GM19397 (cell line): ENCODE data around the gene BCAS1.

Source experiments
- ATAC-seq: cut with Tn5 transposase; IDR thresholded peaks from one replicate; pipeline ENCODE4 v1.9.1; 2021; ENCODE audit warnings: mild to moderate bottlenecking, moderate library complexity; ENCODE audit not compliant: unreplicated experiment

The BCAS1 gene

GRCh38 chr20:54103067-54103761, 32.8 kb upstream of the BCAS1 start:
- ATAC-seq = peak; percentile 90

GRCh38 chr20:54102543-54102942, 32.1 kb upstream of the BCAS1 start:
- ATAC-seq = no peak

- no peak for ATAC-seq
Measured at GRCh38 chr20:54100563-54100962, 30.2 kb upstream of the BCAS1 start.

GRCh38 chr20:54099894-54100293, 29.5 kb upstream of the BCAS1 start:
- ATAC-seq = no peak

GRCh38 chr20:54098047-54098446, 27.7 kb upstream of the BCAS1 start:
- ATAC-seq = no peak

- ATAC-seq = no peak
Measured at GRCh38 chr20:54097236-54097529, 26.8 kb upstream of the BCAS1 start.

GRCh38 chr20:54095824-54096223, 25.4 kb upstream of the BCAS1 start:
- no peak for ATAC-seq

GRCh38 chr20:54094268-54094580, 23.8 kb upstream of the BCAS1 start:
- no peak for ATAC-seq

- ATAC-seq = no peak
Measured at GRCh38 chr20:54093423-54094267, 23.3 kb upstream of the BCAS1 start.

- ATAC-seq = no peak
Measured at GRCh38 chr20:54092021-54092420, 21.6 kb upstream of the BCAS1 start.

GRCh38 chr20:54091120-54091480, 20.7 kb upstream of the BCAS1 start:
- ATAC-seq = no peak

- ATAC-seq = no peak
Measured at GRCh38 chr20:54090230-54091119, 20.1 kb upstream of the BCAS1 start.

- no peak for ATAC-seq
Measured at GRCh38 chr20:54088430-54088829, 18.0 kb upstream of the BCAS1 start.

GRCh38 chr20:54086507-54087039, 16.2 kb upstream of the BCAS1 start:
- no peak for ATAC-seq

GRCh38 chr20:54085910-54086309, 15.5 kb upstream of the BCAS1 start:
- ATAC-seq = no peak

GRCh38 chr20:54085425-54085824, 15.0 kb upstream of the BCAS1 start:
- ATAC-seq = no peak

GRCh38 chr20:54084727-54085388, 14.5 kb upstream of the BCAS1 start:
- no peak for ATAC-seq

- no peak for ATAC-seq
Measured at GRCh38 chr20:54084193-54084592, 13.8 kb upstream of the BCAS1 start.

- no peak for ATAC-seq
Measured at GRCh38 chr20:54083459-54083858, 13.1 kb upstream of the BCAS1 start.

GRCh38 chr20:54082100-54082499, 11.7 kb upstream of the BCAS1 start:
- no peak for ATAC-seq

- no peak for ATAC-seq
Measured at GRCh38 chr20:54079652-54080051, 9.3 kb upstream of the BCAS1 start.
